ENCODE data around the gene ATP11A.

ATP11A gene

DNA sequence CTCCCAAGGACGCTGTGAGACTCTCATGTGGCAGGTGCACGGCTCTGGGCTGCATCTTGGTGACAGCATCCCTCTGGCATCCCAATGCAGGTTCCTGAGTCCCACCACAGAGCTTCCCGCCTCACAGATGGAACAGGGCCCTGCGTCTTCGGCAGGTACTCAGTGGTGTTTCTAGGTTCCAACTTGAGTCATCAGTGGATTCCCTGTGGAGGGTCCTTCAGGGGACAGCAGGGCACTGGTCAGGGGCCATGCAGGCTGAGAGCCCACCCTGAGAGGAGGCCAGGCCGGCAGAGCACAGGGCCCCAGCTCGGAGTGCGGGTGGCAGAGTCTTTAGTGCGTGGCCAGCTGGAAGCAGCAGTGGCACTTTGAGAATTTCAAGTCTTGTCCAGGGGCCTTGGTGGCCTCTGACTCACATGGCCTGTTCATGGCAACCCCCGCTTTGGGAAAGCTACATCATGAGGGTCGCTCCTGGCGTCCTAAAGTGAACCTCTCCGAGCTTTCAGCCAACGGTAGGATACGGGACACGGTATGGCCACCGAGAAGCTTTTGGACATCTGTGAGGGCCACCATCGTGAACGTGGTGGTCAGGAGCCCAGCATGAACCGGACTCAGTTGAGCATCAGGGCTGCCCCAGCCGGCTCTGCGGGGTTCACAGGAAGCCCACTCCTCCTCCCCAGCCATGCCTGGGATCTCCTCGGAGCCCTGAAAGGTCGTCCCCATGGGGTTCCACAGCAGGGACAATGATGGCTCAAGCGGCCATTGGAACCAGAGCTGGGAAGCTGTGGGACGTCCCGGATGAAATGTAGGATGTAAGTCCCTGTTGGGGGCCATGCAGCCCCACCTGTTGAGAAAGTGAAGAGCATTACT is 207.1 kb downstream of the ATP11A start:
- H3K4me1 Mint-ChIP-seq = peaks cover 15% of the 10 kb centered on the region
- ATAC-seq = no peak
- no peak overlapping the region for H3K27ac Mint-ChIP-seq
- no peaks in the 10 kb centered on the region for H3K9me3 Mint-ChIP-seq
- DNase-seq (ENCODE audit: low spot score in 2 of 2) = no peak
- H3K36me3 Mint-ChIP-seq = no peaks in the 10 kb centered on the region
- H3K4me3 Mint-ChIP-seq = no peak overlapping the region

DNA sequence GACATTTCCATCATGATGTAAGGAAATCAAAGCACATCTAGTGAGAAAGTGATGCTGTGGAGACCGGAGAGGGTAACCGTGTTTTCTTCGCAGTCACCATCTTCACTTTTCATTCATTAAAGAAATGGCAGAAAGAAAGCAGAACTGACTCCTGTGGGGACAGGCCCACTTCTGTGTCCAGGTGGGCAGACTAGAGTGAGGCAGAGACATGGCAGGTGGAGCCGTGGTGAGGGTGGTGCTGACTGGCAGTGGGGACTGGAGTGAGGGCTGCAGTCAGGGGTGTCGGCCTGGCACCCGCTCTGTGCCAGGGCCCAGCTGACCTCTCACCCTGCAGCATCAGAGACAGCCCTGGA is 207.7 kb downstream of the ATP11A start:
- Mint-ChIP-seq H3K4me3 (no peak overlapping the region), H3K9me3 (no peaks in the 10 kb centered on the region), H3K27ac (no peak overlapping the region), H3K4me1 (peaks cover 15% of the 10 kb centered on the region), H3K36me3 (no peaks in the 10 kb centered on the region)
- no peak for DNase-seq (ENCODE audit: low spot score in 2 of 2)
- no peak for ATAC-seq

DNA sequence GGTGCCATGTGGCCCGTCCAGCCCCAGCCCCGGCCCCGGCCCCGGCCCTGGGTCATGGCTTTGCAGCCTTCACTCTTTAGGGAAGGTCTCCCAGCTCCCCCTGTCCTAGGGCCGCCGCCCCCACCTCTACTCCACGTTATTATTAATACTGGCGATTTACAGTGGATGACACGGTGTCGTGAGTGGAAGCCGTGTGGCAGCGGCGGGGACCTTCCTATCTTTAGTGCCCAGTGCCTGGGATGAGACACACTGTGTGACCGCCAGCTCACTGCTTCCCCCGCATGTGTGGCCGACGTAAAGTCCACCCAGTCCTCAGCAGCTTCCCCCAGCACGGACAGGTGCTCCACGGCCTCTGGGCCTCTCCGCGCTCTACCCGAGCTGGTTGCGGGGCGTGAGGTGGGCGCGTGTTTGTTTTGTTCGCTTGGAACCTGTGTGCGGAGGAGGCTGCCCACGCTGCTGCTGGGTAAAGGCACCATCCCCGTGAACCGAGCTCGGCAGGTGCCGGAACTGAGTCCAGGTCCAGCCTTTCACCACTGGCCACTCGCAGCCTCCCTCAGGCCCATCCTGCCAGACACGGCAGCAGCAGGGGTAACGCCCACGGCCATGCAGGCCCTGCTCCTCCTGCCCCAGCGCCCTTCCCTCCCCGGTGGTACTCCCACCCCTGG is 208.2 kb downstream of the ATP11A start:
- Mint-ChIP-seq H3K27ac (no peak overlapping the region), H3K4me3 (no peak overlapping the region), H3K4me1 (peaks cover 10% of the 10 kb centered on the region), H3K36me3 (no peaks in the 10 kb centered on the region), H3K9me3 (no peaks in the 10 kb centered on the region)
- DNase-seq (ENCODE audit: low spot score in 2 of 2) (no peak), ATAC-seq (no peak)

DNA sequence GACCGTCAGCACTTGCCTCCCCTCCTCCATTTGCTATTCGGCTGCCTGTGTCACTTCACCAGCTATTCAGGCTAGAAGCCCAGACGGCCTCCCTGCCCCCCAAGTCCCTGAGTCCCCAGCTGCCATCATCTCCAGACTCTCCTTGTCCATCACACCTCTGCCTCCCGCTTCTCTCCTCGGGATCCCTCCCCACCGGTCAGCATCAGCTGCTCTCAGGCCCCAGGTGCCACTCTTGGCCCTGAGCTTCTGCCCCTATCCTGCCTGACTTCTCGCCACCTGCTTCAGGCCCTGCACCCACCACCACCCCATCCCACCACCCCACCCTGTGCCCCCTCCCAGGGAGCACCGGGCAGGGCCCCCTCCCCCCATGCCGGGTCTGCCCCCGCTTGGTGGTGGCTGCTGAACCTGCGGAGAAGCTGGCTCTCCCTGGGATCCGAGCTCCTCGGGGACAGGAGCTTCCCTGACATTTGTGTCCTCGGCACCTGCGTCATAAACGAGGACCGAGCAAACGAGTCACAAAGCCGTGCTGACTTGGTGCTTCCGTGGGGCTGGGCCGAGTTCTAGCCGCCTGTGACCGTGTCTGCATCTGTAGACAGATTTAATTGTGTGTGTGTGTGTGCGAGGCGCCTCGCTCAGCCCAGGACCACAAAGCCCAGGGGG is 208.9 kb downstream of the ATP11A start:
- peaks cover 10% of the 10 kb centered on the region for H3K4me1 Mint-ChIP-seq
- no peak overlapping the region for H3K4me3 Mint-ChIP-seq
- H3K9me3 Mint-ChIP-seq = no peaks in the 10 kb centered on the region
- no peak overlapping the region for H3K27ac Mint-ChIP-seq
- ATAC-seq (no peak), DNase-seq (ENCODE audit: low spot score in 2 of 2) (no peak)
- H3K36me3 Mint-ChIP-seq = no peaks in the 10 kb centered on the region

DNA sequence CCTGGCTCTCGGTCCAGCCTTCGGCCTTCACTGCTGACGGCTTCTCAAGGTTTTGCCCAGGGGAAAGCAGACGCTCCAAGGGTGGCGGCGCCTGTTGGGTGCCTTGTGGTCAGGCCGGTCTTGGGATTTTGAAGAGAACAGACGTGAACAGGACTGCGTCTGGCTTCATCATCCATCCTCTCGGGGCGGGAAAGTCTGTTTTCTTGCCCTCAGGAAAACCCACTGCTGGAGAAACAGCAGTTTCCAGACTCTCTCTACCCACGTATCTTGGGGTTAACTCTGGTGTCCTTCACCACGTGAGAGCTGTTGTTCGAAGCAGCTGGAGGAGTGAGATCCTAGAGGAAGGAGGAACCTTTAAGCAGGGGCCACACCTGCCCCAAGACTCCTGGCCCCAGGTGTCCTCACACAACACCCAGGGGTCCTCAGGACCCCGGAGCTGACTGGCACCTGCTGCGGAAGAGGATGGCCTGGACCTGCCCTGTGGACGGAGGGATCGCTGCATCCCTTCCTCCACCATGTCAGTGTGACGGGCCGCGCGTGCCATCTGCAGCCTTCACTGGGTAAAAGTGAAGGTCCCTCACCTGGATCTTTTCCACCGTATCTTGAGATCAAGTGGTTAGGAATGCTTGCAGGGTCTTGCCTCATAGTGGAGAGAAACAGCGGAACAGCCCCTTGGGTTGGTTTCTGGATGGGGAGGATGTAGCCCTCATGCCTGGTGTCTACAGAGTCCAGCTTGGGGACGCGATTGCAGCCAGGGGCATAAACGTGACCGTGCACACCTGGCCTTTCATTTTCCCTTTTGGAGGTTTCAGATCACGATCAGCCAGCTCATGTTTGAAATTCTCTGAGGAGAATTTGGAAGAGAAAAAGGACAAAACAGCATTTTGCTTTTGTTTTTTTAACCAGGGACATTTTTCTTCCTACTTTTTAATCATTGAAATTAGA is 209.7 kb downstream of the ATP11A start:
- no peak for DNase-seq (ENCODE audit: low spot score in 2 of 2)
- no peak for ATAC-seq
- Mint-ChIP-seq H3K36me3 (no peaks in the 10 kb centered on the region), H3K9me3 (no peaks in the 10 kb centered on the region), H3K27ac (no peak overlapping the region), H3K4me1 (peaks cover 10% of the 10 kb centered on the region), H3K4me3 (no peak overlapping the region)

DNA sequence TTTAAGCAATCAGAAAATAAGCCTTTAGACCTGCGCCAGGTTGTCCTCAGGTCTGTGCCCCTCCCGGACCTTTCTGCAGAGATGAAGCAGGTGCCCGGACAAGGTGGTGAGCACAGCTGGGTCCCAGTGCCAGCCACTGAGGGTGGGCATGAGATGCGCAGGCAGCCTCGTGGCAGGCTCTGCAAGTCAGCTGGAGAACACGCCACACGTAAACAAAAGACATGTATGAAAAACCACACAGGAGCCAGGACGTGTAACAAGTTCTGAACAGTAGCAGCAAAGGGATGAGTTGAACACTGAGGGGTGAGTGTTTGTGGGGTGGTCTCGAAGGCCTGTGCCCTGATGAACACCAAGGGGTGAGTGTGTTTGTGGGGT is 210.4 kb downstream of the ATP11A start:
- no peak for ATAC-seq
- Mint-ChIP-seq H3K4me3 (no peak overlapping the region), H3K9me3 (peaks cover 4% of the 10 kb centered on the region), H3K36me3 (no peaks in the 10 kb centered on the region), H3K4me1 (peaks cover 3% of the 10 kb centered on the region), H3K27ac (no peak overlapping the region)
- no peak for DNase-seq (ENCODE audit: low spot score in 2 of 2)

DNA sequence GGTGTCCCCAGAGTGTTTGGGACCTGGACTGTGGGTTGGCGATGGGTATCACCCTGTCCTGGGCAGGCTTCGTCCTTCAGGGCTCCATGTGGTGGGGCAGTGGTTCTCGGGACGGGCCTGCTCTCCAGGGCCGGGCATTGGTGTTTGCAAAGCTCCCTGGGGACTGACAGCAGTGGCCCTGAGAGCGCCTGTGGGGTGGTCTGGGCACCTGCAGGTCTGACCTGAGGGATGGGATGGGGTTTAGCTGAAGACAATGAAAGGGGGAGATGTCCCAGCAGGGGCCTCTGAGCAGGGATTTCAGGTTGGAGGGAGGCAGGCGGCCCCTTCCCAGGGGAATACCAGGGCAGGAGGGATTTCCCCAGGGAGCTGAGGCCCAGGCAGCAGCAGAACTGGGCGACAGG is 210.9 kb downstream of the ATP11A start:
- H3K27ac Mint-ChIP-seq = no peak overlapping the region

DNA sequence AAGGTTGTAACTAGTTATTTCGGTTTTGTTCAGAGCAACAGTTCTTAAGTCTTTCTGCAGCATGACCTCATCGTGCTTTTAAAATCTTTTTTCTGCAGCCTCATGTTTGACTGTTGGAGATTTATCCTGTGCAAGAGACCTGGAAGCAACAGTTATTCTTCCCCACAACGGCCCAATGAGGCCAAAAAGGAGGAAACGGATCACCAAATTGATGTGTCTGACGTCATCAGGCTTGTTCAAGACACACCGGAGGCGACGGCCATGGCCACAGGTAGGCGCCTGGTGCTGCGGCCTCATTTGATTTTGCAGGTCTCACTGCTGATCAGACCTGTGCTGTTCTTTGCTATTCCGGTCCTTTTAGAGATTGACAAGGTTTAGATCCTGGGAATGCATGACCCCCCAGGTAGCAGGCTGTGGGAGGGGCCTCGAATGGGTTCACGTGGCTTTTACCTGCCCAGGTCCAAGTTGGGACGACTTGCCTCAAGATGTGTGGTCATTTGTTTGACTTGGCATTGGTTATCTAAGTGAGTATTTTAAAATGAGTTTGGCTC is 212.3 kb downstream of the ATP11A start:
- Mint-ChIP-seq H3K4me1 (no peaks in the 10 kb centered on the region), H3K27ac (no peak overlapping the region), H3K4me3 (no peak overlapping the region), H3K9me3 (peaks cover 5% of the 10 kb centered on the region), H3K36me3 (no peaks in the 10 kb centered on the region)
- DNase-seq (ENCODE audit: low spot score in 2 of 2) (no peak), ATAC-seq (no peak)

More for the DNA sequence above, 210.9 kb downstream of the ATP11A start:
- Mint-ChIP-seq H3K9me3 (peaks cover 5% of the 10 kb centered on the region), H3K4me3 (no peak overlapping the region), H3K36me3 (no peaks in the 10 kb centered on the region), H3K4me1 (no peaks in the 10 kb centered on the region)
- ATAC-seq = no peak
- no peak for DNase-seq (ENCODE audit: low spot score in 2 of 2)

DNA sequence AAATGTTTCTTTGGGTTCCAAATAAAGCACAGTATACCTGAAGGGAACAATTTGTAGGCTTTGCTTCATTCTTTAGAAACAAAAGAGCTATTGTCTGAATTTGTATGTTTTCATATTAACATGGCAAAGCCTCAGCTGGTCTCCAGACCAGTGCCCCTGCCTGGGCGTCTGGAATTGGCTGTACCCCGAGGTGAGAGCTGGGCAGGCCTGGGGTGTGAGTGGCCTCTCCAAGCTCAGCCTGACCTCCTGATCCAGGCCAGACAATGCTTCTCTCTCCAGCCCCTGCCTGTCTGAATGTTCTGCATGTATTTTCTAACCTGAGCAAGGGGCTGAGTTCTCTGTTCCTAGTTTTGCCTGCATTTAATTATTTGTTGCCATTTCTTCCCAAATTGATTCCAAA is 212.8 kb downstream of the ATP11A start:
- H3K27ac Mint-ChIP-seq = no peak overlapping the region
- H3K4me3 Mint-ChIP-seq = no peak overlapping the region
- no peaks in the 10 kb centered on the region for H3K36me3 Mint-ChIP-seq
- no peaks in the 10 kb centered on the region for H3K4me1 Mint-ChIP-seq
- no peak for DNase-seq (ENCODE audit: low spot score in 2 of 2)
- H3K9me3 Mint-ChIP-seq = peaks cover 5% of the 10 kb centered on the region
- no peak for ATAC-seq

DNA sequence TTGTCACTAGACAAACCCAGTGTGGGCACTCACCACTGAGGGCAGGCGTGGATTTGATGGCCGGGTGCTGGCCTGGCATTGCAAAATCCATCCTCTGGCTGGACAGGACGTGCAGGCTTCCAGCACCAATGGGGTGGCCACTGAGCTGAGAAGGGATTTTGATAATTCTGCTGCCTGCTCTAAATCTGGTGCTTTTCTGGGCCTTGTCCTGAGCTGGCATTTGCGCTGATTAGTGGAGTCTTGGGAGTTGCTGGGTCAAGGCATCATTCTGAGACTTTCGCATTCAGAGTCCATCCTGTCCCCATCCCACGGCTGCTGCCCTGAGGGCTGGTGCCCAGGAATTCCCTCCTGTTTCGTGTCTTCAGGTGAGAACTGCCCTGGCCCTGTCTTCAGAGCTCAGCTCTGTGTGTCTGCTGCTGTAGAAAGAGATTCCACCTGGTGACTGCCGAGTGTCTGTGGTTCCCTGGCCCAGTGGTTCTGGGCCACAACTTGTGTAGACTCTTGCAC is 213.3 kb downstream of the ATP11A start:
- H3K9me3 Mint-ChIP-seq = peaks cover 5% of the 10 kb centered on the region

DNA sequence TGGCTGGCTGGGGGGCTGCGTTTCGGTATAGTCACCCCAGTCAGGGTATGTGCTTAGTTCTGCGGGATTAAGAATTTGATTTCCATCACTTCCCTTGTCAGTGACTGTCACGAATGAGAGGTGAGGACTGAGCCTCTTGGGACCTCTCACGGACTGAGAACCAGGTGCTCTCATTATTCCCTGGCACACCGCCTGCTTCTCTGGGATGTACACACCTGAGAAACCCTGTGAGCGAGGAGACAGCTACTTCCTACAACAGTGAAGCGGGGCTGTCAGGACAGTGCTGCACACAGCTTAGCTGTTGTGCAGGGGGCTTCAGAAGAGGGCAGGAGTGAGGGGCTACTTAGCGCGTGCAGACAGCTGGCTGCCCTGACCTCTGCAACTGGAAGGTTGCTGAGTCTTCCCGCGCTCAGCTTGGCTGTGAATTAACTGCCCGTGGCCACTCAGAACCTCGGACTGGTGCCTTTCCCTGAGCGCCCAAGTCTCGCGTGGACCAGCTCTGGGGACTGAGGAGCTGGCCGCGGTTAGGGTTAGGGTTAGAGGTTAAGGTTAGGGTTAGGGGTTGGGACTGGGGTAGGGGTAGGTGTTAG is 213.9 kb downstream of the ATP11A start:
- Mint-ChIP-seq H3K9me3 (peaks cover 5% of the 10 kb centered on the region), H3K4me3 (no peak overlapping the region), H3K27ac (no peak overlapping the region), H3K36me3 (no peaks in the 10 kb centered on the region), H3K4me1 (no peaks in the 10 kb centered on the region)
- ATAC-seq (no peak), DNase-seq (ENCODE audit: low spot score in 2 of 2) (no peak)

More for the DNA sequence above, 213.3 kb downstream of the ATP11A start:
- H3K4me1 Mint-ChIP-seq = no peaks in the 10 kb centered on the region
- H3K27ac Mint-ChIP-seq = no peak overlapping the region
- ATAC-seq (no peak), DNase-seq (ENCODE audit: low spot score in 2 of 2) (no peak)
- H3K4me3 Mint-ChIP-seq = no peak overlapping the region
- H3K36me3 Mint-ChIP-seq = no peaks in the 10 kb centered on the region

DNA sequence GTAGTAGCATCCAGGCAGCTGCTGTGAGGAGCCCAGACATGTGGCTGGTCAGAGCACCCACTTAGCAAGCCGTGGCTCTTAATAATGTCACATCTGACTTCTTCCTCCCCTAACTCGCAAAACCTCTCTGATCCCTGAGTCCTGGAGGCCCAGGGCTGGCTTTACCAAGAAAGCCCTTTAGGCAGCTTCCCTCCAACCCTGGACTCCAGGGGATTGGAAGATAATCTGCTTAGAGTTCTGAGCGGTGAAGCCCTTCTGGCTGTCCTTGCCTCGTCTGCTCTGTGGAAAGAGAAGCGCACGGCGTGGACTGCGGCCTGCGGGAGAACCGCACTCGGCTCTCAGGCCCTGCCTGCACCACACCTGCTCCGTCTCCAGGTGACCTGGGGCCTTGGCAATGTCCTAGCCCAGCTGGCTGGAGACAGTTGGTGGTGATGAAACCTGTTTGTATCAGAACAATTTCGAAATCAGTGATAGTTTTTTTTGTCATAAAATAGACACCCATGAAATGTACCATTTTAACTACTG is 214.7 kb downstream of the ATP11A start:
- no peak for DNase-seq (ENCODE audit: low spot score in 2 of 2)
- Mint-ChIP-seq H3K4me1 (no peaks in the 10 kb centered on the region), H3K9me3 (peaks cover 5% of the 10 kb centered on the region), H3K36me3 (no peaks in the 10 kb centered on the region), H3K4me3 (no peak overlapping the region), H3K27ac (no peak overlapping the region)
- ATAC-seq = no peak

DNA sequence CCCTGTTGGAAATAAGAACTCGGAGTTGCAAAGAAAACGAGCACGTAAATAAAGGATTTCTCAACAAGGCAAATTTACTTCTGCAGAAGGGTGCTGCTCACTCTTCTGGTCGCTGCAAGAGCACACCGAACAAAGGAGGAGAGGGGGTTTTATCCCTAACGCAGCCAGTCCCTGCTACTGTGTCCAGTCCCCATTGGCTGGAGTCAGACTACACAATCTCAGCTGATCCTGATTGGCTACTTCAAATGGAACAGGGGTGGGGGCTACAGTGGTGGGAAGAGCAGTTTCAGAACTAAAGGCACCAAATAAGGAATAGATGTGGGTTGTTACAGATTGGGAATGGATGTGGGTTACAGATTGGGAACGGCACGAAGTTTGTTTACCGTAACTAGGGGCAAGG is 215.2 kb downstream of the ATP11A start:
- DNase-seq (ENCODE audit: low spot score in 2 of 2) (no peak), ATAC-seq (no peak)
- Mint-ChIP-seq H3K9me3 (peaks cover 5% of the 10 kb centered on the region), H3K36me3 (no peaks in the 10 kb centered on the region), H3K4me1 (no peaks in the 10 kb centered on the region), H3K27ac (no peak overlapping the region), H3K4me3 (no peak overlapping the region)

DNA sequence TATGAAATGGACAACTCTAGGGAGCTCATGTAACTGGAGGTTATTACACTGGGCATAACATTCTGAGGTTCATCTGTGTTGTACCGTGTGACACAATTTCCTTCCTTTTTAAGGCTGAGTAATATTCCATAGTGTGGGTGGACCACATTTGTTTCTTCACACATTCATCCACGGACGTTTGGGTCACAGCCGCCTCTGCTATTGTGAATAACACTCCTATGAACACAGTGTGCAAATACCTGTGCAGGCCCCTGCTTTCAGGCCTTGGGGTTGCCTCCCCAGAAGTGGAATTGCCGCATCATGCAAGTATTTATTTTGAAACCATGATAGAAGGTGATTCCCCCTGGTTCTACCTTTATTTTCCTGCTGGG is 215.8 kb downstream of the ATP11A start:
- Mint-ChIP-seq H3K9me3 (peaks cover 5% of the 10 kb centered on the region), H3K4me1 (no peaks in the 10 kb centered on the region), H3K4me3 (no peak overlapping the region), H3K36me3 (no peaks in the 10 kb centered on the region), H3K27ac (no peak overlapping the region)
- DNase-seq (ENCODE audit: low spot score in 2 of 2) = no peak
- no peak for ATAC-seq

Data from stimulated activated effector memory CD8-positive, alpha-beta T cell treated with anti-CD3 and anti-CD28 coated beads, Interleukin-12 subunit alpha, Interleukin-12 subunit beta, amount 100 ng/mL, for 72 hours (primary cell).